Measurements from ENCODE around the gene ZC3H6. TPM values are rescaled to one million over a fixed set of nuclear protein-coding genes. Genes with fewer than 3 reads are reported as not detected.

ZC3H6 gene
- total RNA-seq, 3 donors from 2014 or later: 14.4 to 20.3 (median 18.2) TPM

DNA sequence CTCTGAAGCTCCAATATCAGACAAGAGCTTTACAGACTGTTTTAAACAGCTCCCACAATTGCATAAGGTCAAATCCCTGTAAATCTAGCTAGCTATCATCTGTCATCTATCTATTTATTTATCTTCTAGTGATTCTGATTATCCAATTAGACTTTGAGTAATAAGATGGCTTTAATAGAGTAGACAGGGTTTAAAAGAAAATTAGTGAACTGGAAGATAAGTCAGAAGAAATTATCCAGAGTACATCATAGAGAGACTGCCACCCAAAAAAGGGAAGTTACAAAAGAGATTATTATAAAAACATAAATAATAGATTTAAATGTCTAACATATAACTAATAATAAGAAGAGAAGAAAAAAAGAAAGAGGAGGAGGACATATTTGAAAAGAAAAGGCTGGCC lies 12.5 kb upstream of the ZC3H6 start:
- Histone ChIP-seq H3K9me3 (peaks cover 0 to 5% of the 10 kb centered on the region in 2 donors), H3K27me3 (no peaks in the 10 kb centered on the region), H3K36me3 (no peaks in the 10 kb centered on the region), H3K27ac (no peak overlapping the region), H3K4me3 (no peak overlapping the region), H3K4me1 (no peaks in the 10 kb centered on the region)
- no peak for DNase-seq (ENCODE audit: low spot score in 2 of 2)
- intact Hi-C loops (cut with DNase I; ENCODE audit: low total_unique reads): no loop called here
- no peak for TF ChIP-seq POLR2AphosphoS5 (IDR thresholded peaks at IDR 0.05)
- TF ChIP-seq, protein P1, sequence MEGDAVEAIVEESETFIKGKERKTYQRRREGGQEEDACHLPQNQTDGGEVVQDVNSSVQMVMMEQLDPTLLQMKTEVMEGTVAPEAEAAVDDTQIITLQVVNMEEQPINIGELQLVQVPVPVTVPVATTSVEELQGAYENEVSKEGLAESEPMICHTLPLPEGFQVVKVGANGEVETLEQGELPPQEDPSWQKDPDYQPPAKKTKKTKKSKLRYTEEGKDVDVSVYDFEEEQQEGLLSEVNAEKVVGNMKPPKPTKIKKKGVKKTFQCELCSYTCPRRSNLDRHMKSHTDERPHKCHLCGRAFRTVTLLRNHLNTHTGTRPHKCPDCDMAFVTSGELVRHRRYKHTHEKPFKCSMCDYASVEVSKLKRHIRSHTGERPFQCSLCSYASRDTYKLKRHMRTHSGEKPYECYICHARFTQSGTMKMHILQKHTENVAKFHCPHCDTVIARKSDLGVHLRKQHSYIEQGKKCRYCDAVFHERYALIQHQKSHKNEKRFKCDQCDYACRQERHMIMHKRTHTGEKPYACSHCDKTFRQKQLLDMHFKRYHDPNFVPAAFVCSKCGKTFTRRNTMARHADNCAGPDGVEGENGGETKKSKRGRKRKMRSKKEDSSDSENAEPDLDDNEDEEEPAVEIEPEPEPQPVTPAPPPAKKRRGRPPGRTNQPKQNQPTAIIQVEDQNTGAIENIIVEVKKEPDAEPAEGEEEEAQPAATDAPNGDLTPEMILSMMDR (IDR thresholded peaks at IDR 0.05): no peak
- TF ChIP-seq POLR2A (IDR thresholded peaks at IDR 0.05): no peak

- intact Hi-C loops (cut with DNase I; ENCODE audit: low total_unique reads): no loop called here
- Histone ChIP-seq H3K9me3 (no peaks in the 10 kb centered on the region), H3K27me3 (no peaks in the 10 kb centered on the region), H3K4me1 (no peaks in the 10 kb centered on the region), H3K4me3 (no peak overlapping the region), H3K27ac (no peak overlapping the region), H3K36me3 (no peaks in the 10 kb centered on the region)
- TF ChIP-seq POLR2A (IDR thresholded peaks at IDR 0.05): no peak
- TF ChIP-seq, protein P1 (IDR thresholded peaks at IDR 0.05): no peak
- no peak for TF ChIP-seq POLR2AphosphoS5 (IDR thresholded peaks at IDR 0.05)
- no peak for DNase-seq (ENCODE audit: low spot score in 2 of 2)
Observed at GRCh38 chr2:112268547-112268946, 6.8 kb upstream of the ZC3H6 start.

DNA sequence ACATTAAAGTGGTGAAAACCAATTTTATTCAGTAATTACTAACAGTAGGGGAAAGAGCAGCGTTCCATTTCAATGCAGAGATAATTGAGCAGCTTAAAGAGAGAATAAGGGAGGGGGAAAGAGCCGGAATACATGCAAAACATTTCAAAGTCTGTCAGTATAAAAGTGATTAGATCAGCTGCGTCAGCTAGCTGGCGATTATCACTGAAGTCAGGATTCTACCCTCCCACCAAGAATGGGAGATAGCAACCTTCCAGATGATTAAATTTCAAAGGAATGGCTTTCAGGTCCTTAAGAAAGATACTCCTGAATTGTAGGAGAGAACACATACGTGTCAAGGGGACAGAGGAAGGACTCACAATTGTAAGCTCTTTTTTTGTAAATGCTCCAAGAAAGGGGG lies 2.7 kb upstream of the ZC3H6 start:
- Histone ChIP-seq H3K4me3 (no peak overlapping the region), H3K36me3 (no peaks in the 10 kb centered on the region), H3K27ac (no peak overlapping the region), H3K9me3 (no peaks in the 10 kb centered on the region), H3K27me3 (no peaks in the 10 kb centered on the region), H3K4me1 (no peaks in the 10 kb centered on the region)
- intact Hi-C loops (cut with DNase I; ENCODE audit: low total_unique reads): no loop called here
- no peak for DNase-seq (ENCODE audit: low spot score in 2 of 2)
- TF ChIP-seq POLR2A (IDR thresholded peaks at IDR 0.05) (no peak), POLR2AphosphoS5 (IDR thresholded peaks at IDR 0.05) (no peak)
- TF ChIP-seq, protein P1 (IDR thresholded peaks at IDR 0.05): no peak

GRCh38 chr2:112273349-112273748 lies 2.0 kb upstream of the ZC3H6 start:
- Histone ChIP-seq H3K36me3 (no peaks in the 10 kb centered on the region), H3K9me3 (no peaks in the 10 kb centered on the region), H3K27me3 (no peaks in the 10 kb centered on the region), H3K27ac (no peak overlapping the region), H3K4me3 (no peak overlapping the region), H3K4me1 (no peaks in the 10 kb centered on the region)
- TF ChIP-seq, protein P1 (IDR thresholded peaks at IDR 0.05): no peak
- TF ChIP-seq POLR2AphosphoS5 (IDR thresholded peaks at IDR 0.05) (no peak), POLR2A (IDR thresholded peaks at IDR 0.05) (no peak)
- DNase-seq (ENCODE audit: low spot score in 2 of 2): no peak
- intact Hi-C loops (cut with DNase I; ENCODE audit: low total_unique reads): no loop called here

GRCh38 chr2:112275887-112276773 lies 733 bp downstream of the ZC3H6 start:
- Histone ChIP-seq H3K36me3 (no peaks in the 10 kb centered on the region), H3K4me1 (no peaks in the 10 kb centered on the region)

More at GRCh38 chr2:112275887-112276773, 733 bp downstream of the ZC3H6 start:
- no peaks in the 10 kb centered on the region for H3K27me3 ChIP-seq
- H3K27ac ChIP-seq: peak overlapping the region; percentile 100
- intact Hi-C loops (cut with DNase I; ENCODE audit: low total_unique reads): no loop called here
- no peaks in the 10 kb centered on the region for H3K9me3 ChIP-seq
- TF ChIP-seq POLR2AphosphoS5 (IDR thresholded peaks at IDR 0.05) (no peak), POLR2A (IDR thresholded peaks at IDR 0.05) (peak; percentile 18)
- peak overlapping the region; percentile 80 to 94 (median 85) for H3K4me3 ChIP-seq
- DNase-seq (ENCODE audit: low spot score in 2 of 2): peak; percentile 83 to 86

Data from breast epithelium (tissue), 4 donors.